ENCODE results near the gene FERMT1. TPM values are rescaled to one million over a fixed set of nuclear protein-coding genes. Genes with fewer than 3 reads are reported as not detected.
"Not testable (repeated sequence)": the region's sequence is repeated elsewhere in the genome, so short reads cannot be mapped to it uniquely, and the experiment has no call there.

FERMT1 gene
- total RNA-seq, 1 donor from 2014 or later: 0.17 TPM

DNA sequence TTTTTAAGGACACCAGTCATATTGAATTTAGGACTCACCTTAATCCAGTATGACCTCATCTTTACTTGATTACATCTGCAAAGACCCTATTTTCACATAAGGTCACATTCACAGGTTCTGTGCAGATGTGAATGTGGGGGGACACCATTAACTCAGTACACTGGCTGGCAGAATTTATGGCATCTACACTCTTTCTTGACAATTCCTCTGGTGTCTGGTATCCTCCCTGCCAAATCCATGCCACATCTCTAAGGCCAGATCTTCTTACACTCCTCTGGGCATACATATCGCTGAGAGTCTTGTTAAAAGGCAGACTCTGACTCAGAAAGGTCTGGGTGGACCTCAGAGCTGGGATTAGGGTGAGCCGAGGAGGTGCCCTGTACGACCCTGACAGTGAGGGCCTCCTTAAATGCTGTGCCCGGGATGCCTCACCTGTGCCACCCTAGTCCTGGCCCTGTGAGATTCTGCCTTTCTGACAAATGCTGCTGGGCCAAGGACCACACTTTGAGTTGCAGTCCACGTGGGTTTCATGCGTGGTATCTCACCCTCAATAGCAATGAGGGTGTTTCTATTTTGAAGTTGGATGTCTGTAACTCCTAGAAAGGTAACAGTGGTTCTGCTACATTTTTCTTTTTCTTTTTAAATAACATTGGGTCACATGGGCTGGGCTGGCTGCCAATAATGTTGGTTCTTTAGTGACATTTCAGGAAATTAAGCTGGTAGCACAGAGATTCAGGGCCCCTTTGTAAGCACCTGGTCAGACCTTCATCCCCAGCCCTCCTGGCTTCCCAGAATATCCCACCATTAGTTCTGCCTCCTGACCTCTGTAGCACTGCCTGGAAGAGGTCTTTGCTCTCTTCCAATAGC lies 51.8 kb downstream of the FERMT1 start:
- intact Hi-C loops (cut with micrococcal nuclease): no loop called here

DNA sequence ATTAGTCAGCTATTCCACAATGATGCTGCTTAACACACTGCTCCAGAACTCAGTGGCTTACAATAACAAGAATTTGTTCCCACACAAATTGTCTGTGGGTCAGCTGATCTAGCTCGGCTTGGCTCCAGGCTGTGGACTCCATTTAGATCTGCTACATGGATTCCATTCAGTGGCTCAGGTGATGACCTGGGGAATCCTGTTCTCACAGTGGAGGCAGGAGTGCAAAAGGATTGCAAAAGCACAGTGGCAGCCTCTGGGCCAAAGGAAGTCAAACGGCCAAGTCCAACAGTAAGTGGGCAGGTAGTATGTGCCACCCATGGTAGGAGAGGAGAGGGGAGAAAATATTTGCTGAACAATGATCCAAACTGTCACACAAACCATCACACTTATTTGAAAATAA lies 53.2 kb downstream of the FERMT1 start:
- intact Hi-C loops (cut with micrococcal nuclease): no loop called here

- intact Hi-C loops (cut with micrococcal nuclease): no loop called here
Measured at GRCh38 chr20:6067763-6068318, 55.0 kb downstream of the FERMT1 start.

- intact Hi-C loops (cut with micrococcal nuclease): no loop called here
Measured at GRCh38 chr20:6066582-6066981, 56.2 kb downstream of the FERMT1 start.

GRCh38 chr20:6061544-6061943 lies 61.3 kb downstream of the FERMT1 start:
- intact Hi-C loops (cut with micrococcal nuclease): no loop called here

GRCh38 chr20:6060213-6060612 lies 62.6 kb downstream of the FERMT1 start:
- intact Hi-C loops (cut with micrococcal nuclease): no loop called here

GRCh38 chr20:6058684-6059295 lies 64.0 kb downstream of the FERMT1 start:
- intact Hi-C loops (cut with micrococcal nuclease): no loop called here

- intact Hi-C loops (cut with micrococcal nuclease): no loop called here
Measured at GRCh38 chr20:6057691-6058090, 65.1 kb downstream of the FERMT1 start.

DNA sequence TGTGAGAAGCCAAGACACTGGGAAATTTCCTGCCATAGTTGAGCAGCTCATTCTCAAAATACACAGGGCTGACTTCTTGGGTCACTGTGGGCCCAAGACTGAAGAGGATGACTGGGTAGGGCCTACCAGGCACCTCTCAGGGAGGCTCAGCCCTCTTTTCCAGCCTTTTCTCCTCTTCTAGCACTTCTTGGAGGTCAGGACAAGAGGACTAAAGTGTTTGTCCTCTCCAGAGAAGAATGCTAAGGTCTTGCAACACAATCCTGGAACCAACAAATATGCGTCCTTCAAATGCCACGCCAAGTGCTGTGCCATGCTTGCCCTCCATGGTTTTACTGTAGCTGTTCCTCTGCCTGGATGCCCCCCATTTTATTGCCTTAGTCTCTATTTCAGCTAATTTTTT lies 65.7 kb downstream of the FERMT1 start:
- intact Hi-C loops (cut with micrococcal nuclease): no loop called here

- intact Hi-C loops (cut with micrococcal nuclease): no loop called here
Measured at GRCh38 chr20:6055981-6056569, 66.8 kb downstream of the FERMT1 start.

DNA sequence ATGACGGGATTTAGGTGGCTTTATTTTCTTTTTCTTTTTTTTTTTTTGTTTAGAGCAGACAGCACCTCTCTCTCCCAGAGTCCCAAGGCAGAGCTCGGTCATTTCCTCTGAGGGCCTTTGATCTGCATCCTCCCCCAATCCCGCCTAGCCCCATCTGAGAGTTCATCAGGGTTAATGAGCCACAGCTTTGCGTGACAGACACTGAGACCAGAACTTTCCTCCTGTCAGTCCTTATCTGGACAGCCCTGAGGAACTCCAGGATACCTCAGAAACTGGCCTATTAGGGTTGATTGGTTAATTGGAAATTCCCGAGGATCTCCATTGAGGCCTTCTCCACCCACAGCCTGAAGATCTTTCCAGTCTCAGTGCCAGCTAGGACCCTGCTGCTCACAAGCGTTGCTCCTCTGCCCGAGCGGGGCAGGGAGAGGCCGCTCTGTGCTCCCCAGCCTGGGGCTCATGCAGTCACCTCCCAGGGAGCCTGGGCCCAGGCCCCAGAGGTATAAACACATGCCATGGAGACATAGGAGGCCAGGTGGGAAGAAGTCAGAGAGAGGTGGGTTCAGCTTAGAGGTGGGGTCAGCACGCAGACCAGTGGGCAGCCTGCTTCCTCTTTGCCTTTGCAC lies 67.6 kb downstream of the FERMT1 start:
- intact Hi-C loops (cut with micrococcal nuclease): no loop called here

GRCh38 chr20:6054689-6055051 lies 68.2 kb downstream of the FERMT1 start:
- intact Hi-C loops (cut with micrococcal nuclease): not testable (repeated sequence)

- intact Hi-C loops (cut with micrococcal nuclease): no loop called here
Measured at GRCh38 chr20:6053776-6054688, 68.8 kb downstream of the FERMT1 start, which contains the start of gene LRRN4. Gene LRRN4, minus strand, starts transcription at chr20:6054060. Its CDS starts 1,261 bp downstream, at chr20:6052799.

- intact Hi-C loops (cut with micrococcal nuclease): no loop called here
Measured at GRCh38 chr20:6053064-6053775, 69.6 kb downstream of the FERMT1 start.

GRCh38 chr20:6051505-6051904 lies 71.3 kb downstream of the FERMT1 start:
- intact Hi-C loops (cut with micrococcal nuclease): no loop called here

- intact Hi-C loops (cut with micrococcal nuclease): no loop called here
Measured at GRCh38 chr20:6048391-6048790, 74.4 kb downstream of the FERMT1 start.

GRCh38 chr20:6046432-6046831 lies 76.4 kb downstream of the FERMT1 start:
- intact Hi-C loops (cut with micrococcal nuclease): no loop called here

GRCh38 chr20:6045566-6045965 lies 77.3 kb downstream of the FERMT1 start:
- intact Hi-C loops (cut with micrococcal nuclease): no loop called here

GRCh38 chr20:6044115-6044514 lies 78.7 kb downstream of the FERMT1 start:
- intact Hi-C loops (cut with micrococcal nuclease): no loop called here

DNA sequence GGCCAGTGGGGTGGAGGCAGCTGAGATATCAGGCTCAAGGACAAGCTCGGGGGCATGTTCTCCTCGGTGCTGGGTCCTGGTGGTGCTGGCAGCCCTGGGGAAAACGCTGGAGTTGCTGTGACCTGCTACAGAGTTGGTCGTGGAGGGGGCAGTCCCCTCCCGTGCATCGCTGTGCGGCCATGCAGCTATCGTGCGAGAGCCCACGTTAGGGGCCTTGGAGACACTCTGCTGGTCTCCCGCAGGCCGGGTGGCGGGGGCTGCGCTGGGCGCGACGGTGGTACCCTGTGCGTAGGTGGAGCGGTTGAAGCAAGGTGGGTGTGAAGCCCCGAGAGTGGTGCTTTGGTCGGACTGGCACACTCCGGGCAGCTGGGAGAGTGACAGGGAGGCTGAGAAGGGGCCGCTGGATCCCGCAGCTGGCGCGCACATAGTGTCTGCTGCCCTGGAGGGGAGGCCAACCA lies 81.0 kb downstream of the FERMT1 start:
- intact Hi-C loops (cut with micrococcal nuclease): no loop called here
